ENCODE measurements around the gene DNAAF5.
"Not testable (repeated sequence)": the region's sequence is repeated elsewhere in the genome, so short reads cannot be mapped to it uniquely, and the experiment has no call there.

Gene DNAAF5

GRCh38 chr7:741850-742249, 15.4 kb downstream of the DNAAF5 start:
- TF ChIP-seq, protein P1, sequence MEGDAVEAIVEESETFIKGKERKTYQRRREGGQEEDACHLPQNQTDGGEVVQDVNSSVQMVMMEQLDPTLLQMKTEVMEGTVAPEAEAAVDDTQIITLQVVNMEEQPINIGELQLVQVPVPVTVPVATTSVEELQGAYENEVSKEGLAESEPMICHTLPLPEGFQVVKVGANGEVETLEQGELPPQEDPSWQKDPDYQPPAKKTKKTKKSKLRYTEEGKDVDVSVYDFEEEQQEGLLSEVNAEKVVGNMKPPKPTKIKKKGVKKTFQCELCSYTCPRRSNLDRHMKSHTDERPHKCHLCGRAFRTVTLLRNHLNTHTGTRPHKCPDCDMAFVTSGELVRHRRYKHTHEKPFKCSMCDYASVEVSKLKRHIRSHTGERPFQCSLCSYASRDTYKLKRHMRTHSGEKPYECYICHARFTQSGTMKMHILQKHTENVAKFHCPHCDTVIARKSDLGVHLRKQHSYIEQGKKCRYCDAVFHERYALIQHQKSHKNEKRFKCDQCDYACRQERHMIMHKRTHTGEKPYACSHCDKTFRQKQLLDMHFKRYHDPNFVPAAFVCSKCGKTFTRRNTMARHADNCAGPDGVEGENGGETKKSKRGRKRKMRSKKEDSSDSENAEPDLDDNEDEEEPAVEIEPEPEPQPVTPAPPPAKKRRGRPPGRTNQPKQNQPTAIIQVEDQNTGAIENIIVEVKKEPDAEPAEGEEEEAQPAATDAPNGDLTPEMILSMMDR (IDR thresholded peaks at IDR 0.05; ENCODE audit: control insufficient read depth, insufficient read depth, low read depth, low read length, missing control alignments) = no peak
- DNase-seq (ENCODE audit: low read depth) = no peak
- H3K4me3 ChIP-seq (ENCODE audit: control insufficient read depth, low read depth, low read length) = no peak overlapping the region

GRCh38 chr7:742791-743190, 16.3 kb downstream of the DNAAF5 start:
- no peak for DNase-seq (ENCODE audit: low read depth)
- TF ChIP-seq, protein P1 (IDR thresholded peaks at IDR 0.05; ENCODE audit: control insufficient read depth, insufficient read depth, low read depth, low read length, missing control alignments) = no peak
- H3K4me3 ChIP-seq (ENCODE audit: control insufficient read depth, low read depth, low read length) = no peak overlapping the region

DNA sequence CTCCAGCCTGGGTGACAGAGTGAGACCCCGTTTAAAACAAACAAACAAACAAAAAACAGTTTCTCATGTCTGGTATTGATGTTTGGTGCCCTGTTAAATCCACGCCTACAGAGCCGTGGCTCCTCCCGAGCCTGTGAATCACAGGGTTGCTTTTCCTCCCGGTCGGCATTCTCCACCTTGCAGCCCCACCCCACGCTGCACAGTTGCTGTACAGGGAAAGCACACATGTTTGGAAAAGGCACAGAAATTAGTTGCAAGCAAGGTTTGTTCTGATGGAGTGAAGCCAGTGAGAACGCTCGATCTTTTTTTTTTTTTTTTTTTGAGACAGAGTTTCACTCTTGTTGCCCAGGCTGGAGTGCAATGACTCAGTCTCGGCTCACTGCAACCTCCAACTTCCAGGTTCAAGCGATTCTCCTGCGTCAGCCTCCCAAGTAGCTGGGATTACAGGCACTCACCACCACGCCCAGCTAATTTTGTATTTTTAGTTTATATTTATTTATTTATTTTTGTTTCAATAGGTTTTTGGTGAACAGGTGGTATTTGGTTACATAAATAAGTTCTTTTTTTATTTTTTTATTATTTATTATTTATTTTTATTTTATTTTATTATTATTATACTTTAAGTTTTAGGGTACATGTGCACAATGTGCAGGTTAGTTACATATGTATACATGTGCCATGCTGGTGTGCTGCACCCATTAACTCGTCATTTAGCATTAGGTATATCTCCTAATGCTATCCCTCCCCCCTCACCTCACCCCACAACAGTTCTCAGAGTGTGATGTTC, 17.0 kb downstream of the DNAAF5 start:
- not testable (repeated sequence) for DNase-seq (ENCODE audit: low read depth); H3K4me3 ChIP-seq (ENCODE audit: control insufficient read depth, low read depth, low read length)

GRCh38 chr7:744128-744520, 17.6 kb downstream of the DNAAF5 start:
- DNase-seq (ENCODE audit: low read depth); H3K4me3 ChIP-seq (ENCODE audit: control insufficient read depth, low read depth, low read length): not testable (repeated sequence)

GRCh38 chr7:744854-745430, 18.4 kb downstream of the DNAAF5 start:
- TF ChIP-seq, protein P1 (IDR thresholded peaks at IDR 0.05; ENCODE audit: control insufficient read depth, insufficient read depth, low read depth, low read length, missing control alignments) = no peak
- no peak overlapping the region for H3K4me3 ChIP-seq (ENCODE audit: control insufficient read depth, low read depth, low read length)
- DNase-seq (ENCODE audit: low read depth) = no peak

GRCh38 chr7:745431-746154, 19.1 kb downstream of the DNAAF5 start:
- DNase-seq (ENCODE audit: low read depth) = no peak
- H3K4me3 ChIP-seq (ENCODE audit: control insufficient read depth, low read depth, low read length) = no peak overlapping the region
- TF ChIP-seq, protein P1 (IDR thresholded peaks at IDR 0.05; ENCODE audit: control insufficient read depth, insufficient read depth, low read depth, low read length, missing control alignments) = no peak

- H3K4me3 ChIP-seq (ENCODE audit: control insufficient read depth, low read depth, low read length) = no peak overlapping the region
- DNase-seq (ENCODE audit: low read depth) = no peak
- TF ChIP-seq, protein P1 (IDR thresholded peaks at IDR 0.05; ENCODE audit: control insufficient read depth, insufficient read depth, low read depth, low read length, missing control alignments) = no peak
Measured at GRCh38 chr7:746155-747061, 19.9 kb downstream of the DNAAF5 start.
